Transverse colon (tissue), 4 donors: ENCODE results near the gene PUSL1. TPM values are rescaled to one million over a fixed set of nuclear protein-coding genes. Genes with fewer than 3 reads are reported as not detected.

Experiments
- DNase-seq: peaks from one replicate; pipeline ENCODE4 v3.0.0-alpha.2; 2019
- H3K27ac ChIP-seq, 4 donors: fragments of 200-600 bp; sonication (generic); 2 replicates each; pipeline ENCODE4 v1.5.1; 2016 to 2018; ENCODE audit warnings: inconsistent platforms in 4 of 4
- H3K27me3 ChIP-seq: fragments of 200-600 bp; sonication (generic); 2 replicates; pipeline ENCODE4 v1.5.1; 2017; ENCODE audit warnings: inconsistent platforms
- H3K36me3 ChIP-seq, 4 donors: fragments of 200-600 bp; sonication (generic); 2 replicates each; pipeline ENCODE4 v1.5.1; 2017 to 2019; ENCODE audit warnings: inconsistent platforms in 4 of 4
- H3K4me1 ChIP-seq, 4 donors: fragments of 200-600 bp; sonication (generic); 2 replicates each; pipeline ENCODE4 v1.5.1; 2017 to 2020; ENCODE audit warnings: inconsistent platforms in 4 of 4
- H3K4me3 ChIP-seq, 4 donors: fragments of 200-600 bp; sonication (generic); 1 replicate in 1 of 4; 2 replicates in 3 of 4; pipeline versions ENCODE4 v1.5.1 to v1.6.1; 2017 to 2019; ENCODE audit warnings: inconsistent platforms in 4 of 4
- H3K9me3 ChIP-seq, 2 donors: fragments of 200-600 bp; sonication (generic); 2 replicates each; pipeline ENCODE4 v1.5.1; 2017 to 2019; ENCODE audit warnings: inconsistent platforms in 2 of 2
- EP300 ChIP-seq: sonication (generic); formaldehyde crosslinking; IDR thresholded peaks from one replicate; pipeline ENCODE4 v1.6.1; 2017; ENCODE audit warnings: antibody characterized with exemption, low read depth
- POLR2A ChIP-seq: fragments of 450-650 bp; IDR thresholded peaks from one replicate; pipeline ENCODE4 v1.6.1; 2016; ENCODE audit warnings: antibody characterized with exemption, mild to moderate bottlenecking, moderate library complexity
- POLR2AphosphoS5 ChIP-seq, 3 donors: sonication (generic); formaldehyde crosslinking; IDR thresholded peaks; one replicate each; pipeline ENCODE4 v1.6.1; 2016; ENCODE audit warnings: antibody characterized with exemption in 3 of 3
- WGBS, 2 donors: methylation state at CpG; one replicate each; pipeline ENCODE4 v1.1.5; 2018; ENCODE audit warnings: low coverage in 1 of 2; 5-methylcytosine and 5-hydroxymethylcytosine counted together
- in situ Hi-C, 4 donors: fragments of 200-750 bp; cut with MboI; loops; one replicate each; pipeline versions ENCODE4 v1.15.0 to v1.15.1; 2017; ENCODE audit warnings: low sequenced_read_pairs in 3 of 4, low pct_ligation_motif_present in 1 of 4, low pct_unique_long_range_greater_than_20kb in 1 of 4
- intact Hi-C: fragments of 100-400 bp; cut with DNase I; formaldehyde crosslinking; loops from one replicate; pipeline ENCODE4 v1.15.1; 2023; ENCODE audit warnings: low total_unique reads
- total RNA-seq, 4 donors: library from RNA; depleted of rRNA; stranded (reverse); fragments of >200 nt; gene quantifications; one replicate each; pipeline ENCODE4 v1.1.0, GENCODE V29; 2016
- TF ChIP-seq, protein P1 (sequence below), 5 experiments: fragments of 200-600 bp in 3 of 5; fragments of 450-650 bp in 2 of 5; sonication (generic) in 3 of 5; IDR thresholded peaks; 1 replicate in 2 of 5; 2 replicates in 3 of 5; pipeline ENCODE4 v1.5.1; 2016 to 2017; ENCODE audit warnings: antibody characterized with exemption in 5 of 5, inconsistent platforms in 3 of 5, mild to moderate bottlenecking in 2 of 5, moderate library complexity in 1 of 5

The PUSL1 gene
- total RNA-seq, 4 donors from 2014 or later = 7.0 to 35.9 (median 20.5) TPM

DNA sequence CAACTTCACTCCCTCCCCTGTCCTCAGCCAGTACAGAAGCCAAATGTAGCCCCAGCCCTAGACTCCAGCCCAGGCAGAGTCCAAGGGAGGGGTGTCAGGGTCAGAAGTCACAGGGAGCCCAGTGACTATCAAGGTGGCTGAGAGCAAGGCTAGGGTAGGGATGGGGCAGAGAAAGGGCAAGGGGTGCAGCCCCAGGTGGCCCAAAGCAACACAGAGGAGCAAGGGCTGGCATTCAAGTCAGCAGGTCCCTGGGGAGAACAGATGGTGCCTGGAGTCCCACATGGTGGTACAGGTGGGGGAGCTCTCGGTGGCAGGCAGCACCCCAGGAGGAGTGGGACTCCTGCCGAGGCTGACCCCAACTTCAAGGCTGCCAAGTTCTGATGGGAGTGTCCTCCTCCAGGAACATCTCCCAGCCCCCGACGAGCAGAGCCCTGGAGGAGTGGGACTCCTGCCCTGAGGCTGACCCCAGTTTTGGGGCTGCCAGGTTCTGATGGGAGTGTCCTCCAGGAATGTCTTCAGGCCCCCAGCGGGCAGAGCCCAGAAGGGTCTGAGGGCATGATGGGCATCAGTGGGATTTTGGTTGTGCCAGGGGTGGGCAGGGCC is 44.5 kb downstream of the PUSL1 start:
- H3K27me3 ChIP-seq = peaks cover 47% of the 10 kb centered on the region
- H3K4me3 ChIP-seq = no peak overlapping the region
- TF ChIP-seq POLR2AphosphoS5 (IDR thresholded peaks at IDR 0.05) (no peak), POLR2A (no peak), EP300 (no peak)
- 43% methylated on average over 4 of the region's 5 CpGs; no CpG with 5 or more reads in 1 of the 2 donors for WGBS, 2 donors
- H3K9me3 ChIP-seq = no peaks in the 10 kb centered on the region
- intact Hi-C loops = no loop called here
- in situ Hi-C loops = no loop called here
- DNase-seq = no peak
- peaks cover 23 to 51% (median 40%) of the 10 kb centered on the region in 4 donors for H3K4me1 ChIP-seq
- peak overlapping the region in 2 of 4 donors; percentile 47 to 68 for H3K27ac ChIP-seq
- H3K36me3 ChIP-seq = no peaks in the 10 kb centered on the region

DNA sequence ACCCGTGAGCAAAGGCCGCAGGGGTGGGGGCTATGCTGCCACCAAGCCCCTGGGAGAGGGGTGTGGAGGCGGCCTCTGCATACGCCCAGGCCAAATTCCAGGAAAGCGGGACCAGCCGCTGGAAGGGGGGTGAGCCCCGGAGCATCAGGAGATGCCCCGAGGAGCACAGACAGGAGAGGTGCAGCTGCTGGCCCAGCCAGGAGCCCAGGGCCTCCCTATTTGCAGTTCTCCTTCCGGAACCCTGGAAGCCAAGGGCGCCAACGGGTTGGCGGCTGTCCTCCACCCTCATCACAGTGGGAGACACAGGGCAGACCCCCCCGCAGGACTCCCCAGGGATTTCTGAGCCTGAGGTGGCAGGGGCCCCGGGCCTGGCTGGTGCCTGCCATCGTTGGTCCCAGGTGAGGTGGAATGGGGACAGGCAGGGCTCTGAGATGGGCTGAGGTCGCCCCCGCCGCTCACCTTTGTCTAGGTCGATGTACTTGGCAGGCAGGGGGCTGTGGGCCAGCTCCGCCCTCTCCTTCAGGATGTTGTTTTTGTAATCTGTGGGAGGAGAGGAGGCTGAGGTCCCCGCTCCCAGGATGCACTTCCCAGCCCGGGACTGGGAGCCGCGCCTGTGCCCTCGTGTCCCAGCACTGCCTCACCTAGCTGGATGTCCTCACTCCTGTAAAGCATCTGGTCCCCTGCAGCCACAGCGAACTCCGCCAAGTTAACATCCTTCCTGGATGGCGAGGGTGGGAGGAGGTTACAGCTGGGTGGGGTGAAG is 45.2 kb downstream of the PUSL1 start:
- peaks cover 21 to 47% (median 39%) of the 10 kb centered on the region in 4 donors for H3K4me1 ChIP-seq
- no peaks in the 10 kb centered on the region for H3K36me3 ChIP-seq
- no peak for DNase-seq
- no peak overlapping the region for H3K4me3 ChIP-seq
- 30% methylated on average over 2 of the region's 28 CpGs; no CpG with 5 or more reads in 1 of the 2 donors for WGBS, 2 donors
- in situ Hi-C loops = no loop called here
- H3K27me3 ChIP-seq = peaks cover 54% of the 10 kb centered on the region
- intact Hi-C loops = no loop called here
- H3K27ac ChIP-seq = peak overlapping the region in 1 of 4 donors; percentile 68
- no peaks in the 10 kb centered on the region for H3K9me3 ChIP-seq
- no peak for TF ChIP-seq POLR2AphosphoS5 (IDR thresholded peaks at IDR 0.05)
- no peak for TF ChIP-seq EP300
- TF ChIP-seq, protein P1, sequence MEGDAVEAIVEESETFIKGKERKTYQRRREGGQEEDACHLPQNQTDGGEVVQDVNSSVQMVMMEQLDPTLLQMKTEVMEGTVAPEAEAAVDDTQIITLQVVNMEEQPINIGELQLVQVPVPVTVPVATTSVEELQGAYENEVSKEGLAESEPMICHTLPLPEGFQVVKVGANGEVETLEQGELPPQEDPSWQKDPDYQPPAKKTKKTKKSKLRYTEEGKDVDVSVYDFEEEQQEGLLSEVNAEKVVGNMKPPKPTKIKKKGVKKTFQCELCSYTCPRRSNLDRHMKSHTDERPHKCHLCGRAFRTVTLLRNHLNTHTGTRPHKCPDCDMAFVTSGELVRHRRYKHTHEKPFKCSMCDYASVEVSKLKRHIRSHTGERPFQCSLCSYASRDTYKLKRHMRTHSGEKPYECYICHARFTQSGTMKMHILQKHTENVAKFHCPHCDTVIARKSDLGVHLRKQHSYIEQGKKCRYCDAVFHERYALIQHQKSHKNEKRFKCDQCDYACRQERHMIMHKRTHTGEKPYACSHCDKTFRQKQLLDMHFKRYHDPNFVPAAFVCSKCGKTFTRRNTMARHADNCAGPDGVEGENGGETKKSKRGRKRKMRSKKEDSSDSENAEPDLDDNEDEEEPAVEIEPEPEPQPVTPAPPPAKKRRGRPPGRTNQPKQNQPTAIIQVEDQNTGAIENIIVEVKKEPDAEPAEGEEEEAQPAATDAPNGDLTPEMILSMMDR (IDR thresholded peaks at IDR 0.05) = no peak
- TF ChIP-seq POLR2A = no peak

DNA sequence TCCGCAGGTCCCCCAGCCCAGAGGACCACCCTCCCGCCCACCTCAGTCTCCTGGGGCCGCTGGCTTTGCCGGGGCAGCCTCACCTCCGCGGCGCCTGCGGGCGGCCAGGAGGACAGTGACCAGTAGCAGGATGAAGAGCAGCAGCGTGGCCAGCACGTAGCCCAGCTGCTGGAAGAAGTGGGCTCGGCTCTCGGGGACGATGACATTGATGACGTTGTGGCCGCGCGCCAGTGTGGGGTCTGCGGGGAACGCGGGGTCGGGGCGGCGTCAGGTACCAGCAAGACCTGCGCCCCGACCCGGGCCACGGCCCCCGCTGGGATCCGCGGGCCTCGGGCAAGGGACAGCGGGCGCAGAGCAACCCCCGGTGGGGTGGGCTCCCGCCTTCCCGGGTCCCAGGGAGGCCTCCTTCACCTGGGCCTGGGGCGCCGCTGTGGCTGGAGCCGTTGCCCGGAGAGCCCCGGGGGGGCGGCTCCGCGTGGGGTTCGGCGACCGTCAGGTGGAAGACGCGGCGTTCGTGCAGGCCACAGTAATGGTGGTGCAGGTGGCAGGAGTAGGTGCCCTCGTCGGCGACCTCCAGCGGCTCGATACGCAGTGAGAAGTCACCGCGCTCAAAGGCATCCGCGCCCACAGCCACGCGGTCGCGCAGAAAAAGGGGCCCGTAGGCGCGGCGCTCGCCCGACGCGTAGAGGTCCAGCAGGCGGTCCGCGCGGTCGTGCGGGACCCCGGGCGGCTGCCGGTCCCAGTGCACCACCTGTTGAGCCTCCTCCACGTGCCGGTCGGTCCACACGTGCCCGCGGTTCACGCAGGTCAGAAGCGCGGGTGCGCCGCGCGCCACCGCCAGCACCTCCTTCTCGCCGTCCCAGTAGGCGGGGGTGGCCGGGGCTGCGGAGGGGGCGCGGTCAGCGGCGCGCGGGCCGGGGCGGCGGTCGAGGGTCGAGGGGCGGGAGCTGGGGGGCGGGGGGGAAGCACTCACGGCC is 46.2 kb downstream of the PUSL1 start:
- DNase-seq = no peak
- TF ChIP-seq, protein P1 (IDR thresholded peaks at IDR 0.05) = no peak
- TF ChIP-seq EP300 = no peak
- TF ChIP-seq POLR2AphosphoS5 (IDR thresholded peaks at IDR 0.05) = no peak
- TF ChIP-seq POLR2A = no peak
- H3K4me1 ChIP-seq = peaks cover 21 to 57% (median 42%) of the 10 kb centered on the region in 4 donors
- H3K9me3 ChIP-seq = no peaks in the 10 kb centered on the region
- peaks cover 62% of the 10 kb centered on the region for H3K27me3 ChIP-seq
- WGBS, 2 donors = 63% methylated on average over 74 of the region's 116 CpGs; no CpG with 5 or more reads in 1 of the 2 donors
- H3K27ac ChIP-seq = peak overlapping the region in 3 of 4 donors; percentile 88 to 92 (median 90)
- H3K4me3 ChIP-seq = no peak overlapping the region
- in situ Hi-C loops (no loop called here), intact Hi-C loops (no loop called here)
- no peaks in the 10 kb centered on the region for H3K36me3 ChIP-seq

DNA sequence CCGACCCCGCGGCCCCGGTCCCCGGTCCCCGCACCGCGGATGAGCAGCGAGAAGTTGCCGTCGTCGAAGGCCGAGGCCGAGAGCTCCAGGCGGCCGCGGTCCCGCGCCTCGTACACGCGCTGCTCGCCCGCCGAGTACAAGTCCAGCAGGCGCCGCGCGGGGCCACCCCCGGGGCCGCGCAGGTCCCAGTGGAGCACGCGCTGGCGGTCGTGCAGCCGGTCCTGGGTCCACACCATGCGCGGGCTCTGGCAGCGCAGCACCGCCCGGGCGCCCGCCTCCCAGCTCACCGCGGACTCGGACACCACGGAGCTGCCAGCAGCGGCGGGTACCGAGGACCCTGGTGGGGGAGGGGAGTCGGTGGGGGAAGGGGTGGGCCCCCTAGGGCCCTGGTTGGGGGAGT is 47.0 kb downstream of the PUSL1 start:
- H3K4me3 ChIP-seq = peak overlapping the region in 2 of 4 donors; percentile 21 to 54
- in situ Hi-C loops = no loop called here
- WGBS, 2 donors = 8% methylated on average over 15 of the region's 52 CpGs; no CpG with 5 or more reads in 1 of the 2 donors
- no peaks in the 10 kb centered on the region for H3K36me3 ChIP-seq
- intact Hi-C loops = no loop called here
- H3K4me1 ChIP-seq = peaks cover 24 to 66% (median 42%) of the 10 kb centered on the region in 4 donors
- no peak for DNase-seq
- H3K27ac ChIP-seq = peak overlapping the region; percentile 86 to 92 (median 89)
- H3K27me3 ChIP-seq = peaks cover 70% of the 10 kb centered on the region
- H3K9me3 ChIP-seq = no peaks in the 10 kb centered on the region
- no peak for TF ChIP-seq POLR2A
- no peak for TF ChIP-seq POLR2AphosphoS5 (IDR thresholded peaks at IDR 0.05)
- no peak for TF ChIP-seq EP300
- TF ChIP-seq, protein P1 (IDR thresholded peaks at IDR 0.05) = no peak
